ENCODE data around the gene SLC17A7.

Gene SLC17A7

DNA sequence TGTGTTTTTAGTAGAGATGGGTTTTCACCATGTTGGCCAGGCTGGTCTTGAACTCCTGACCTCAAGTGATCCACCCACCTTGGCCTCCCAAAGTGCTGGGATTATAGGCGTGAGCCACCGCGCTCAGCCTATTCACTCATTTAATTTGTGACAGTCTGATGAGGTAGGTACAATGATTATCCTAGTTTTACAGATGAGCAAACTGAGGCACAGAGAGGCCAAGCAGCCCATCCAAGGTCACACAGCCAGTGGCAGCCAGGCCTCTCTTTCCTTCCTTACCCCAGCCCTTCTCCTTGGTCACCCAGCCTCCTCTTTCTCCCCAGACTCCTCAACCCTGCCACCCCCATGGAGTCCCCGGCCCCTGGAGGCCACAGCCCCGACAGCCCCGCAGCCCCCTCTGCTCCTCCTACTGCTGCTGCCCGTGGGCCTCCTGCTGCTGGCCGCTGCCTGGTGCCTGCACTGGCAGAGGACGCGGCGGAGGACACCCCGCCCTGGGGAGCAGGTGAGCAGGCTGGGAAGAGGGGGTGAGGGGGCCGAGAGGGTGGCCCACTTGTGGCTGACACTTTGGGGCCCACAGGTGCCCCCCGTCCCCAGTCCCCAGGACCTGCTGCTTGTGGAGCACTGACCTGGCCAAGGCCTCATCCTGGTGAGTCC, 38.8 kb upstream of the SLC17A7 start:
- TF ChIP-seq POLR2AphosphoS5 (IDR thresholded peaks at IDR 0.05; ENCODE audit: low read depth, low read length) (no peak), FOXP2 (optimal IDR thresholded peaks at IDR 0.05; ENCODE audit: borderline replicate concordance, extremely low read depth, extremely low read length, insufficient read depth) (no peak), SIN3A (IDR thresholded peaks at IDR 0.05; ENCODE audit: borderline replicate concordance, insufficient read depth, low read length) (no peak), TAF1 (IDR thresholded peaks at IDR 0.05; ENCODE audit: borderline replicate concordance, insufficient read depth, low read length) (no peak)
- TF ChIP-seq, protein P1, sequence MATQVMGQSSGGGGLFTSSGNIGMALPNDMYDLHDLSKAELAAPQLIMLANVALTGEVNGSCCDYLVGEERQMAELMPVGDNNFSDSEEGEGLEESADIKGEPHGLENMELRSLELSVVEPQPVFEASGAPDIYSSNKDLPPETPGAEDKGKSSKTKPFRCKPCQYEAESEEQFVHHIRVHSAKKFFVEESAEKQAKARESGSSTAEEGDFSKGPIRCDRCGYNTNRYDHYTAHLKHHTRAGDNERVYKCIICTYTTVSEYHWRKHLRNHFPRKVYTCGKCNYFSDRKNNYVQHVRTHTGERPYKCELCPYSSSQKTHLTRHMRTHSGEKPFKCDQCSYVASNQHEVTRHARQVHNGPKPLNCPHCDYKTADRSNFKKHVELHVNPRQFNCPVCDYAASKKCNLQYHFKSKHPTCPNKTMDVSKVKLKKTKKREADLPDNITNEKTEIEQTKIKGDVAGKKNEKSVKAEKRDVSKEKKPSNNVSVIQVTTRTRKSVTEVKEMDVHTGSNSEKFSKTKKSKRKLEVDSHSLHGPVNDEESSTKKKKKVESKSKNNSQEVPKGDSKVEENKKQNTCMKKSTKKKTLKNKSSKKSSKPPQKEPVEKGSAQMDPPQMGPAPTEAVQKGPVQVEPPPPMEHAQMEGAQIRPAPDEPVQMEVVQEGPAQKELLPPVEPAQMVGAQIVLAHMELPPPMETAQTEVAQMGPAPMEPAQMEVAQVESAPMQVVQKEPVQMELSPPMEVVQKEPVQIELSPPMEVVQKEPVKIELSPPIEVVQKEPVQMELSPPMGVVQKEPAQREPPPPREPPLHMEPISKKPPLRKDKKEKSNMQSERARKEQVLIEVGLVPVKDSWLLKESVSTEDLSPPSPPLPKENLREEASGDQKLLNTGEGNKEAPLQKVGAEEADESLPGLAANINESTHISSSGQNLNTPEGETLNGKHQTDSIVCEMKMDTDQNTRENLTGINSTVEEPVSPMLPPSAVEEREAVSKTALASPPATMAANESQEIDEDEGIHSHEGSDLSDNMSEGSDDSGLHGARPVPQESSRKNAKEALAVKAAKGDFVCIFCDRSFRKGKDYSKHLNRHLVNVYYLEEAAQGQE (IDR thresholded peaks at IDR 0.05; ENCODE audit: insufficient read depth in 1 of 2, low read depth in 2 of 2, low read length in 2 of 2): no peak

DNA sequence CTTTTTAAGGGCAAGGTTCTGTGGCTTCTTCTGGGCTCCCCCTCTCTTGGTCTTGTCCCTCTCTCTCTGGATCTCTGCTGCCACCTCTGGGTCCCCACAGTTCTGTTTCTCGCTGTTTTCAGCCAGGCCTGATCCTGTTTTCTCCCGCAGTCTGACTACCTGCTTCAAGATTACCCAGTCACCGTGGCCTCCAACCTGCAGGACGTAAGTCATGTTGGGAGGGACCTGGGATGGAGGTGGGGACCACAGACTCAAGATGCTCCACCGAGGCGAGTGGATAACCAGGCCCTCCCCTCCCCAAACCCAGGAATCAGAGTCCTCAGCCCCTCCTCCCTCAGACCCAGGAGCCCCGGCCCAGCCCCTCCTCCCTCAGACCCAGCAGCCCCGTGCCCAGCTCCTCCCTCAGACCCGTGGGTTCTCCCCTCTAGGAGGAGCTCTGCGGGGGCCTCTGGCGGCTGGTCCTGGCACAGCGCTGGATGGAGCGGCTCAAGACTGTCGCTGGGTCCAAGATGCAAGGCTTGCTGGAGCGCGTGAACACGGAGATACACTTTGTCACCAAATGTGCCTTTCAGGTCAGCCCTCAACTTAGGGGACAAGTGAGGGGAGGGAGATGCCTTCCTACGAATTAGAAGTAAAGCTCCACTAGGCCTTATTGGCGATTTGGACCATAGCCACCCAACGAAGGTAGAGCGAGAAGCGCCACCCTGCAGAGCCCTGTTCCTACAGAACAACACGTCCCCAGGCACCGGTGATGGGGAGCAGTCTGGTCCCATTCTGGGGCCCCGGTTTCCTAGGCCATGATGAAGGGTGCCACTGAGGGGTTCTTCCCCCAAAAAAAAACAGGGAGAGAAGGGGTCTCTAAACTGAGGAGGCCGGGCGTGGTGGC, 34.9 kb upstream of the SLC17A7 start:
- TF ChIP-seq SIN3A (IDR thresholded peaks at IDR 0.05; ENCODE audit: borderline replicate concordance, insufficient read depth, low read length) (no peak), POLR2AphosphoS5 (IDR thresholded peaks at IDR 0.05; ENCODE audit: low read depth, low read length) (no peak), TAF1 (IDR thresholded peaks at IDR 0.05; ENCODE audit: borderline replicate concordance, insufficient read depth, low read length) (no peak), FOXP2 (optimal IDR thresholded peaks at IDR 0.05; ENCODE audit: borderline replicate concordance, extremely low read depth, extremely low read length, insufficient read depth) (no peak)
- TF ChIP-seq, protein P1 (IDR thresholded peaks at IDR 0.05; ENCODE audit: insufficient read depth in 1 of 2, low read depth in 2 of 2, low read length in 2 of 2): no peak

- TF ChIP-seq FOXP2 (optimal IDR thresholded peaks at IDR 0.05; ENCODE audit: borderline replicate concordance, extremely low read depth, extremely low read length, insufficient read depth): no peak
- TF ChIP-seq POLR2AphosphoS5 (IDR thresholded peaks at IDR 0.05; ENCODE audit: low read depth, low read length): no peak
- no peak for TF ChIP-seq SIN3A (IDR thresholded peaks at IDR 0.05; ENCODE audit: borderline replicate concordance, insufficient read depth, low read length)
- TF ChIP-seq, protein P1 (IDR thresholded peaks at IDR 0.05; ENCODE audit: insufficient read depth in 1 of 2, low read depth in 2 of 2, low read length in 2 of 2): no peak
- TF ChIP-seq TAF1 (IDR thresholded peaks at IDR 0.05; ENCODE audit: borderline replicate concordance, insufficient read depth, low read length): no peak
Measured at GRCh38 chr19:49475191-49475917, 34.0 kb upstream of the SLC17A7 start.

DNA sequence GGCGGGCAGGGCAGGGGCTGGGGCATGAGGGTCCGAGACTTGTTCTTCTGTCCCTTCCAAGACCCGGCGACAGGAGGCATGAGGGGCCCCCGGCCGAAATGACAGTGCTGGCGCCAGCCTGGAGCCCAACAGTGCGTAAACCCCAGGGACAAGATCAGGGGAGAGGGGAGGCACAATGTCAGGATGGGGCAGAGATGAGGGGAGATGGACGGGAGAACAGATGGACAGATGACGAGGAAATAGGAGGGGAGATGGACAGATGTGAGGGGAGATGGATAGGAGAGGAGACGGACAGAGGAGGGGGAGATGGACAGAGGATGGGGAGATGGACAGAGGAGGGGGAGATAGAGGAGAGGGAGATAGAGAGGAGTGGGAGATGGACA, 33.2 kb upstream of the SLC17A7 start:
- TF ChIP-seq FOXP2 (optimal IDR thresholded peaks at IDR 0.05; ENCODE audit: borderline replicate concordance, extremely low read depth, extremely low read length, insufficient read depth) (no peak), TAF1 (IDR thresholded peaks at IDR 0.05; ENCODE audit: borderline replicate concordance, insufficient read depth, low read length) (peak; percentile 32; the same call in 1 of the 2 replicates)

- peak; percentile 46 for TF ChIP-seq FOXP2 (optimal IDR thresholded peaks at IDR 0.05; ENCODE audit: borderline replicate concordance, extremely low read depth, extremely low read length, insufficient read depth)
- TF ChIP-seq POLR2AphosphoS5 (IDR thresholded peaks at IDR 0.05; ENCODE audit: low read depth, low read length): no peak
Measured at GRCh38 chr19:49473868-49474541, 32.7 kb upstream of the SLC17A7 start, which contains the start of gene FLT3LG. Gene FLT3LG (plus strand): TSS chr19:49474215. CDS start chr19:49474640, 425 bp downstream.

All from PFSK-1 (cell line).